Peyer's patch (tissue), 4 donors: Measurements from ENCODE around the gene WDR75. TPM values are rescaled to one million over a fixed set of nuclear protein-coding genes. Genes with fewer than 3 reads are reported as not detected.

Experiments used
- DNase-seq, 3 donors: peaks; one replicate each; pipeline ENCODE4 v3.0.0-alpha.2; 2017 to 2019
- H3K27ac ChIP-seq, 4 donors: fragments of 200-600 bp; sonication (generic); one replicate each; pipeline ENCODE4 v1.5.1; 2016 to 2019
- H3K27me3 ChIP-seq, 2 donors: fragments of 200-600 bp; sonication (generic); one replicate each; pipeline ENCODE4 v1.5.1; 2019
- H3K36me3 ChIP-seq, 3 donors: fragments of 200-600 bp; sonication (generic); one replicate each; pipeline ENCODE4 v1.5.1; 2016 to 2019
- H3K4me1 ChIP-seq, 4 donors: fragments of 200-600 bp; sonication (generic); one replicate each; pipeline ENCODE4 v1.5.1; 2016 to 2019
- H3K4me3 ChIP-seq, 4 donors: fragments of 200-600 bp; sonication (generic); 1 replicate in 3 of 4; 2 replicates in 1 of 4; pipeline ENCODE4 v1.5.1; 2016 to 2019; ENCODE audit warnings: mild to moderate bottlenecking in 1 of 4
- H3K9me3 ChIP-seq, 4 donors: fragments of 200-600 bp; sonication (generic); one replicate each; pipeline ENCODE4 v1.5.1; 2016 to 2019; ENCODE audit warnings: mild to moderate bottlenecking in 1 of 4
- POLR2A ChIP-seq, 2 donors: fragments of 450-650 bp; IDR thresholded peaks; one replicate each; pipeline ENCODE4 v1.5.1; 2017; ENCODE audit warnings: antibody characterized with exemption in 2 of 2, mild to moderate bottlenecking in 2 of 2, moderate library complexity in 2 of 2
- total RNA-seq, 4 donors: library from RNA; depleted of rRNA; stranded (reverse); fragments of >200 nt; gene quantifications; one replicate each; pipeline ENCODE4 v1.1.0, GENCODE V29; 2016
- TF ChIP-seq, protein P1 (sequence below), 6 experiments: fragments of 450-650 bp in 4 of 6; fragments of 200-600 bp in 2 of 6; sonication (generic) in 1 of 6; IDR thresholded peaks; one replicate each; pipeline ENCODE4 v1.5.1; 2017 to 2019; ENCODE audit warnings: antibody characterized with exemption in 6 of 6, mild to moderate bottlenecking in 3 of 6, moderate library complexity in 1 of 6

Gene WDR75
- total RNA-seq, 4 donors from 2014 or later, result 21.5 to 45.4 (median 32.3) TPM

DNA sequence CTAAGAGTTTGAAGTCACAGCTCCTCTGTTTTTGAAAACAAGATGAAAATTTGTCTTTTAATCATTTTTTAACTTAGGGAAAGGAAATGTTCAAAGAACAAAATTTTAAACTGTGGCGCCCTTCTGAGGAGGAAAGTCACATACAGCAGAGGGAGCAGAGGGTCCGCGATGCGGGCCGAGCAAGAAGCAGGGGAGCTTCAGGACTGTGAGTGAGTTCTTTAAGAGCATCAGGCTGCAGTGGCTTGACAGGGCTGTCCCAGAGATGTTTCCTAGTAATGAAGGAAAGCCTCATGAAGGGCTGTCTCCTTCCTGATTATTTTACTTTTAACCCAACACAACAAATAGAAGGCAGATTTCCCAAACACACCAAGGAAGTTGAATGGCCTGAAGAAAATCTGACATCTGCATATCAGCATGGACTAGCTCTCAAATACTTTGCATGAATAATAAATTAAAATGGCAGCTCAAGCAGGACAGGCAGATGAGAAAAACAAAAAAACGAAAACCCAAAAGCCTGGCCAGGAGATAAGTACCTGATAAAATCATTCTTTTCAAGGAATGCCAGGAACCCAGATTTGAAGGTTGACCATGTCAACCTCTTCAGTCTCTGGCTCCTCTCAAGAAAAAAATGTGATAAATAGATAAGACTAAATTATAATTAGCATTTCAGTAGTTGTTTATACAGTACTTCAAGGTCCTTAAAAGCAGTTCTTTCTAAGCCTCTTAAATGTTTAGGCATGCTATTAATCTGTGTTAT lies 78.5 kb downstream of the WDR75 start:
- no peaks in the 10 kb centered on the region for H3K27me3 ChIP-seq
- H3K4me3 ChIP-seq, result no peak overlapping the region
- H3K4me1 ChIP-seq, result peaks cover 0 to 31% (median 3%) of the 10 kb centered on the region in 4 donors
- no peak for DNase-seq
- H3K36me3 ChIP-seq, result no peaks in the 10 kb centered on the region
- no peak overlapping the region for H3K27ac ChIP-seq
- no peaks in the 10 kb centered on the region for H3K9me3 ChIP-seq
- TF ChIP-seq, protein P1, sequence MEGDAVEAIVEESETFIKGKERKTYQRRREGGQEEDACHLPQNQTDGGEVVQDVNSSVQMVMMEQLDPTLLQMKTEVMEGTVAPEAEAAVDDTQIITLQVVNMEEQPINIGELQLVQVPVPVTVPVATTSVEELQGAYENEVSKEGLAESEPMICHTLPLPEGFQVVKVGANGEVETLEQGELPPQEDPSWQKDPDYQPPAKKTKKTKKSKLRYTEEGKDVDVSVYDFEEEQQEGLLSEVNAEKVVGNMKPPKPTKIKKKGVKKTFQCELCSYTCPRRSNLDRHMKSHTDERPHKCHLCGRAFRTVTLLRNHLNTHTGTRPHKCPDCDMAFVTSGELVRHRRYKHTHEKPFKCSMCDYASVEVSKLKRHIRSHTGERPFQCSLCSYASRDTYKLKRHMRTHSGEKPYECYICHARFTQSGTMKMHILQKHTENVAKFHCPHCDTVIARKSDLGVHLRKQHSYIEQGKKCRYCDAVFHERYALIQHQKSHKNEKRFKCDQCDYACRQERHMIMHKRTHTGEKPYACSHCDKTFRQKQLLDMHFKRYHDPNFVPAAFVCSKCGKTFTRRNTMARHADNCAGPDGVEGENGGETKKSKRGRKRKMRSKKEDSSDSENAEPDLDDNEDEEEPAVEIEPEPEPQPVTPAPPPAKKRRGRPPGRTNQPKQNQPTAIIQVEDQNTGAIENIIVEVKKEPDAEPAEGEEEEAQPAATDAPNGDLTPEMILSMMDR (IDR thresholded peaks at IDR 0.05), result no peak
- no peak for TF ChIP-seq POLR2A (IDR thresholded peaks at IDR 0.05)

DNA sequence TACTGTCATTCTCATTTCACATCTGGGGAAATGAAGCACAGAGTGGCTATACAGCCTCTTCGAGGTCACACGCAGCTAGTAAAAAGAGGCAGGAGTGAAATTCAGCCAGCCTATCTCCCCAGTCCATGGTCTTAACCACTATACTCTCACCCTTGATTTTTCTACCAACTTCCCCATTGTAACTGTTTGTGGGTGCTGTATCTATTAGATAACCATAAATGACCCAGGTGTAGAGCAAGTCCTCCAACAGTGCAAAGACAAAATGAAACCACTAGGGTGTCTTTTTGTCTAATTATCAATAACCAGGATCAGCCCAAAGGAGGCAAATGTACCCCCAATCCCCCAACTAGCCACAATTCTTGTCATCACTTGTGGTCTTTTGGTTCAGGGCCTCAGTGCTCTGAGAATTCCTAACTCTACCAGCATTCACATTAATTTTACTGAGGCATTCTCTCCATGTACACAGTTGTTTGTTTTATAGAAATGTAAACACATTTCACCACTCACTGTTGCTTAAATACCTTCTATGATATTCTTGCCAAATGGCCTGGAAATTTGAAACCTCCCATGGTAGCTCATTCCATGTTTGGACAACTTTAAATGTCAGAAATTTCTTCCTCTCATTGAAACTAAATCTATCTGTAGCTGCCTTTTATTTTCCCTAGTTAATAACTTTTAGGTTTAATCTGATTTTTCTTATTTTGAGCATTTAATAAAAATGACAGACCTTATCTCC lies 80.6 kb downstream of the WDR75 start:
- DNase-seq, result no peak
- H3K27ac ChIP-seq, result peak overlapping the region in 3 of 4 donors; percentile 26 to 84 (median 82)

DNA sequence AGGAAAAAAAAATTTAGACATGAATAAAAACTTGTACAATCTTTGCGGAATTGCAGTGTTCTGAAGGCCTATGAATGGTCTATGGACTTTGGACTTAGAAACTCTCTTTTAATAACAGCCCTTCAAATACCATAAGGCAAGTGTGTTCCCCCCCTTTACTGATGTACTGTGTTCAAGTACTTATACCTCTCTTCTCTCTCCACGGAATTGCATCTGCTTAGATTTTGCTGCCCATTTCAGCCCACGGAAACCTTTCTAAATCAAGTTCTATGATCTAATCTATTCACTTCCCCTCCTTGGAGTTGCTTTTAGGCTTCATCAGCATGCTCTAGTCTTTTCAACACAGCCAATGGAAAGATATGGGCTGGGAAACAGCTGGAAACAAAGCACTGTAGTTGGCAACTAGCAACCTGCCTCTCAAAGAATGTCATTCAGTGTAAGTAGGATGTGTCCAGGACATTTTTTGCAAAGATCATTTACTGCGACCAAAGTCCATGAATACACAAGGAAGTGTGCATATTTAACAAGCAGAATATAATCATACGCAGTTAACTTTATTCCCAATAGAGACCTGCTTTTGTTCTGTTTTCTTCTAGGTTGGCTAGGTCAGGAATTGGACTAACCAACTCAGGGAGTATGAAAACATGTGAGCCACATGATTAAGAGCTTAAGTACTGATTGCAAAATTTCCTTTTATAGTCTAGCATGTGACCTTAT lies 81.3 kb downstream of the WDR75 start:
- peaks cover 0 to 31% (median 3%) of the 10 kb centered on the region in 4 donors for H3K4me1 ChIP-seq
- no peak for DNase-seq
- no peaks in the 10 kb centered on the region for H3K9me3 ChIP-seq
- TF ChIP-seq POLR2A (IDR thresholded peaks at IDR 0.05), result peak in 1 of 2 donors; percentile 19
- TF ChIP-seq, protein P1 (IDR thresholded peaks at IDR 0.05), result peak in 2 of 6 experiments; percentile 1 to 12
- no peak overlapping the region for H3K4me3 ChIP-seq
- H3K27ac ChIP-seq, result peak overlapping the region in 3 of 4 donors; percentile 59 to 84 (median 82)
- H3K27me3 ChIP-seq, result no peaks in the 10 kb centered on the region
- H3K36me3 ChIP-seq, result no peaks in the 10 kb centered on the region

More for the DNA sequence above, 80.6 kb downstream of the WDR75 start:
- no peaks in the 10 kb centered on the region for H3K36me3 ChIP-seq
- H3K9me3 ChIP-seq, result no peaks in the 10 kb centered on the region
- H3K4me1 ChIP-seq, result peaks cover 0 to 31% (median 3%) of the 10 kb centered on the region in 4 donors
- no peak overlapping the region for H3K4me3 ChIP-seq
- no peaks in the 10 kb centered on the region for H3K27me3 ChIP-seq
- TF ChIP-seq POLR2A (IDR thresholded peaks at IDR 0.05), result no peak
- TF ChIP-seq, protein P1 (IDR thresholded peaks at IDR 0.05), result peak in 3 of 6 experiments; percentile 30 to 36 (median 36)

DNA sequence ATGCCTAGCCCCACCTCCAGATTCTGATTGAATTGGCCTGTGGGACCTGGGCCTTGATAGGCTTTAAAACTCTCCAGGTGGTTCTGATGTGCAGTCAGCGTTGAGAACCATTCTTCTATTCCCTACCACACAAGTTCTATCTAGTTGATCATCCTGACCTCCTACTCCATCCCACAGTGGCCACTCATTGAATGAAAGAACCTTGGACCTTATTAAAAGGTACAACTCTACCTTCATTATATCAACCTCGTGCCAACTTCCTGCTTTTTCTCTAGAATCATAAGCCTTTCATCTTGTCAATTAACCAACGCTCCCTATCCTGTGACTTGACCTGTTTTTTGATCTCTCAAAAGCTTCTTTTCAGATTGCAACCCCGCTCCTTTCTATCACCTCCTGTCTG lies 83.5 kb downstream of the WDR75 start:
- no peaks in the 10 kb centered on the region for H3K27me3 ChIP-seq
- TF ChIP-seq, protein P1 (IDR thresholded peaks at IDR 0.05), result no peak
- TF ChIP-seq POLR2A (IDR thresholded peaks at IDR 0.05), result no peak
- H3K27ac ChIP-seq, result peak overlapping the region in 2 of 4 donors; percentile 55 to 82
- H3K9me3 ChIP-seq, result no peaks in the 10 kb centered on the region
- peaks cover 0 to 31% (median 3%) of the 10 kb centered on the region in 4 donors for H3K4me1 ChIP-seq
- H3K36me3 ChIP-seq, result no peaks in the 10 kb centered on the region
- no peak overlapping the region for H3K4me3 ChIP-seq
- no peak for DNase-seq

Other genes with a start within 250 kb of the WDR75 start
- 100 to 1,000 TPM in 3 of 4 donors, 10 to 100 TPM in 1; 69.8 to 208 (median 149) TPM for gene SLC40A1, start 139.3 kb downstream of the WDR75 start, total RNA-seq
- 10 to 100 TPM; 20.4 to 49.5 (median 29.3) TPM for gene ASNSD1, start 220.0 kb downstream of the WDR75 start, total RNA-seq
- 10 to 100 TPM in 3 of 4 donors, 1 to 10 TPM in 1; 6.6 to 20.5 (median 15.9) TPM for gene ANKAR, start 233.2 kb downstream of the WDR75 start, total RNA-seq